Ammon's horn (tissue), 1 donor: ENCODE measurements around the gene MOCS1.

Experiments used
- DNase-seq: peaks from one replicate; pipeline ENCODE4 v3.0.0-alpha.2; 2016; ENCODE audit warnings: low spot score

MOCS1 gene

DNA sequence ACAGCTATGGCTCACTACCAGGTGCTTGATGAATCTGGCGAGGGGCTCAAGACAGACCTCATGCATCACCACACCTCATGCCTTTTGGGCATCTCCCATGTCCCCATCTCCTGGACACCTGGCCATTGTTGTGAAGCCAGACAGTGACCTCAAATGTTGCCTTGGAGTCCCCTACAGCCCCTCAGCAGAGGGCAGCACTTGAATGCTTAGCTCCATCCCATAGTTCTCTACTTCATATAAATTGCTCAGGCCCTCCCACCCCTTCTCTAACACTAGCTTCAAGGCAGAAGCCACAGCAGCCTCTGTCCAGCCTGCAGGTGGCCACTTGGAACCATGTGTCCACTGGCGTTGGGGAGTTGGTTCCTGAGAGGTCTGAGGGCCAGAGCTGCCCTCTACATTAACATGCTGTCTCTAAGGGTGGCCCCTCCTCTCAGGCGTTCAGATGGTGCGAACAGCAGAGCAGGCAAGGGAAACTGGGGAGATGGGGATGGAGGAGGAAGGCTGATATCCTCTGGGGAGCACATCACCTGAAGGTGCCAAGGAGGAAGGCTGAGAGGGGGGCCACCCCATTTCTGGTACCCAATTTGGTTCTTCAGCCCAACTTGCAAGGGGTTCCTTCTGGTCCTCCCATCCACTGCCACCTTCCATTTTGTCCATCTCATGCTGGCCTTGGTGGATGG lies 31.3 kb downstream of the MOCS1 start:
- no peak for DNase-seq

DNA sequence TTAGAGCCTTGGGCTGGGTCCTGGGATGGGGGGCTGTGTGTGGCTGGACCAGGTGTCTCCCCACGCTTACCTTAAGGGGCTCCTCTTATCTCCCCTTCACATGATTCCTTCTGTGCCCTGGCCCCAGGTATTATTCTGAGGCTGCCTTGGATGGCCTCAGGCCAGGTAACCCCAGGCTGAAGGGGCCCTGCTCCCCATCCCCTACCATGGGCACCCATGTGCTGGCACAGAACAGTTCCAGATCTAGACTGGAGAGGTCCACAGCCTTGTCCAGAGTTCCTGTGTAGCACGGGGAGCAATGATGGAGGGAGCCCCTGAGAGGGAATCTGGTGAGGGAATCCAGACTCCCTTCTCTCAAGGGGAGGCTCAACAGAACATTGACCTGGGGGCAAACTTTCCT lies 32.1 kb downstream of the MOCS1 start:
- no peak for DNase-seq

GRCh38 chr6:39901670-39902069 lies 32.6 kb downstream of the MOCS1 start:
- DNase-seq, result no peak

- no peak for DNase-seq
Measured at GRCh38 chr6:39901116-39901655, 33.1 kb downstream of the MOCS1 start.

DNA sequence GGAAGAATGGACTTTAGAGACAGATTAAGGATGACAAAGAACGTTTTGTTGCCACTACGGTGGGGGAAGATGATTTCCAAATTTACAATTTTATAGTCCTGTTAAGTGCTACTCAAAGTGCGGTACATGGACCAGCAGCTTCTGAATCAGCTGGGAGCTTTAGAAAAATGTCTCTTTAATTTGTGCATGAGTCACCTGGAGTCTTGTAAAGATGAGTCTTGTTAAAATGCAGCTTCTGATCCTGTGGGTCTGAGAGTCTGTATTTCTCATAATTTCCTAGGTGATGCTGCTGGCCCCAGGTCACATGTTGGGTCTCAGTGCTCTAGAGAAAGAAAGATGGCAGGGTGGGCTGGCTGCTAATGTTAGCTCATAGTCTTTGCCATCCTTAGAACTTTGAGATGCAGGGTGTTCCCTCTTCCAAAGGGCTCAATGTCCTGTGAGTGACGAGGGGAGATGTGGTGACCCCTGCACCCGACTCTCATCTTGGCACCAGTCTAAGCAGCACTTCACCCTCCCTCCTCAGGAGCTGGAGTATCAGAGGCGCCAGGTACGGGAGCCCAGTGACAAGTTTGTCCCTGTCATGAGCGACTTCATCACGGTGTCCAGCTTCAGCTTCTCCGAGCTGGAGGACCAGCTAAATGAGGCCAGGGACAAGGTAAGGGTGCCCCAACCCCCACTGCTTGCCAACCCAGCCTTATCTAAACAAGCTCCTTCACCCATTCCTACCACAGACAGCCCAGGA lies 34.5 kb downstream of the MOCS1 start:
- no peak for DNase-seq

- no peak for DNase-seq
Measured at GRCh38 chr6:39898625-39899024, 35.6 kb downstream of the MOCS1 start.

DNA sequence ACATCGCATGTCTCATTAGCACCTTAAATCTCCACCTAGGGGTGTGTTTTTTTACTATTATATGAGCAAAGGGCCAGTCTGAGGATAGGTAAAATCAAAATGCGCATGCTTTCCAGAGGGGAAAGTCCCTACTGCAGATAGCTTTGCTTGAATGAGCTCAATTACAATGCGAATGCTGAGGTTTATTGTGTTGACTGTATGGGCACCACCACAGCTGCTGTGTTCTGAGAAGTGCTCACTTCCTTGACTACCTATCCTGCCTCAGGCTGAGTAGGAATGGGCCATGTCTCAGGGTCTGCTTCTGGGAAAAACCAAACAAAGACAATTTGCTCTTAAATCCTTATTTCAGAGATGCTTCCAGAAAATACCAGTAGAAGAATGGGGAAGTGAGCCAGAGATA lies 36.6 kb downstream of the MOCS1 start:
- DNase-seq, result no peak

- DNase-seq, result no peak
Measured at GRCh38 chr6:39896701-39897100, 37.6 kb downstream of the MOCS1 start.

DNA sequence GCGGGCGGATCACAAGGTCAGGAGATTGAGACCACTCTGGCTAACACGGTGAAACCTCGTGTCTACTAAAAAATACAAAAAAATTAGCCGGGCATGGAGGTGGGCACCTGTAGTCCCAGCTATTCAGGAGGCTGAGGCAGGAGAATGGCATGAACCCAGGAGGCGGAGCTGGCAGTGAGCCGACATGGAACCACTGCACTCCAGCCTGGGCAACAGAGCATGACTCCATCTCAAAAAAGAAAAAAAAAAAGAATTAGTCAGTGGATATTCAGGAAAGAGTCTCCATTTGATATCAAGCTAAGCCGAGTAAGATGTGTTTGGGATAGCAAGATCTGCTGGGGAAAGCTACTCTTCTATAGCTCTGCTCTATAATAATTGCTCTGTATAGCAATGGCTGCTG lies 41.0 kb downstream of the MOCS1 start:
- DNase-seq, result no peak

- DNase-seq, result peak; percentile 83
Measured at GRCh38 chr6:39892490-39893129, 41.7 kb downstream of the MOCS1 start.

GRCh38 chr6:39891976-39892375 lies 42.3 kb downstream of the MOCS1 start:
- no peak for DNase-seq

DNA sequence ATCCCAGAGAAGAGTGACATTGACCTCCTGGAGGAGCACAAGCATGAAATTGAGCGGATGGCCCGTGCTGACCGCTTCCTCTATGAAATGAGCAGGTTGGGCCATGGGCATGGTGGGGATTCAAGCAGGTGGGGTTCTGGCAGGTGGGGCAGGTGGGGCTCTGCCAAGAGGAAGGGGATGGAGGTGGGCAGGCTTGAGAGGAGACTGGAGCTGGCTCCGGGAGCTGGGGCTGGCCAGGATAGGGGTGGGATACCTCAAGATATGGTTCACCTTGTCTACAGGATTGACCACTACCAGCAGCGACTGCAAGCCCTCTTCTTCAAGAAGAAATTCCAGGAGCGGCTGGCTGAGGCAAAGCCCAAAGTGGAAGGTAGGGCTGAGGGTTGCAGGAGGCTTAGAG lies 42.9 kb downstream of the MOCS1 start:
- DNase-seq, result no peak

DNA sequence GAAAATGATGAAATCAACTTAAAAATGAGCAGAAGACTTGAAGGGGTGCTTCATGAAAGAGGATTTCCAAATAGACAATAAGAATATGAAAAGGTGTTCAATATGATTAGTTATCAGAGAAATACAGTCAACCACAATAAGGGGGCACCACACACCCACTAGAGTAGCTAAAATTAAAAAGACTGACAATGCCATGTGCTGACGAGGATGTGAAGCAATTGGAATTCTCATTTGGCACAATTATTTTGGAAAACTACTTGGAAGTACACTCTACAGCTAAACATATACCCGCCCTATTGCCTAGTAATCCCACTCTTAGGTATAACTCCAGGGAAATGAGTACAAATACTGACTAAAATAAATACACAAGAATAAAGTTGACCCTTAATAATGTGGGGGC lies 45.0 kb downstream of the MOCS1 start:
- no peak for DNase-seq

- peak; percentile 95 for DNase-seq
Measured at GRCh38 chr6:39887692-39888450, 46.4 kb downstream of the MOCS1 start.

DNA sequence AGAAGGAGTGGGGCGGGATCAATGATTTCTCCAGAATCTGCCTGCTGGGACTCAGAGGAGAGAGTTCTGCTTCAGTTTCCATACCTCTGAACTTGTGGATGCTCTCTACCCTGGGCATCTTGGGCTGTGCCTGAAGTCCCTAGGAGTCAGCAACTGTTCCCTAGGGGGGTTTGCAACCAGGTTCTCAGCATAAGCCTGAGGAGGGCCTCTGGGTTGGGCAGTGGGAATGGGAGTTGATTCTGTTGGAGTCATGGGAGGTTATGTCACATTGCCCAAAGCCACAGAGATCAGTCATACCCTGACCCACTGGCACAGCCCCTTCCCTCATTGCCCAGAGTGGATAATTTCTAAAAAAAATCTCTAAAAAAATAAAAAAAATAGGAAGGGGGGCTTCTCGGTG lies 47.4 kb downstream of the MOCS1 start:
- no peak for DNase-seq

DNA sequence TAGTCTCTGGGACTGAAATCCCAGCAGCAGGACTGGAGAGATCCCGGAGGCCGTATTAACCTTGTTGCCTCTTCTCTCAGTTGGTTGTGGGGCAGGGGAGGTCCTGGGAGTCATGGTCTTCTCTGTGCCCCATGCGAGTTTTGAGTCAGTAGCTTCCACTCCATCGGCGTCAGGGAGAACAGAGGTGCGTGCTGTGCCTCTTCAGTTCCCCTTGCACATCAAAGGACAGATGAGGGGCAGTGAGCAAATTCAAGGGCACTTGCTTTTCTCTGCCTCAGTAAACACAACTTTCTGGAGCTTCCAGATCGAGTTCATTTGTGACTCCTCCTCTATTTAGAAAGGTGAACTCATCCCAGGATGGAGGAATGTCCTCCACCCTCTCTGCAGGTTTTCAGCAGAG lies 48.6 kb downstream of the MOCS1 start:
- no peak for DNase-seq

DNA sequence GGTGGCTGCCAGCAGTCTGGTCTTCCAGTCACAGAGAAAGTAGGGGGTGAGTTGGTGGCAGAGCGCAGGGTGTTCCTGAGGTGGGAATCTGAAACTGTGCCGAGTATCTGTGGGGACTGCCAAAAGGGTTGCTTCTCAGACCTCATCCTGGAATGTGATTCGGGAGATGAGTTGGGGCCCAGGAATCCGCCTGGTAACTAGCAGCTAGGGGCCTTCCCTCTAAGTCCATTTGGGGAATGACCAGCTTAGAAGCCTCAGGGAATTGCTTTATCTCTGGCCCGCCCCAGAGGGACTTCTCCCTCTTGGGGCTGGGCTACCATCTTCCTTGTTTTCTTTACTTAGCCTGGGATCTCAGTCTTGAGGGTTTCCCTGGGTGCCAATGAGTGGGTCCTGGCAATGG lies 49.6 kb downstream of the MOCS1 start:
- DNase-seq, result no peak

DNA sequence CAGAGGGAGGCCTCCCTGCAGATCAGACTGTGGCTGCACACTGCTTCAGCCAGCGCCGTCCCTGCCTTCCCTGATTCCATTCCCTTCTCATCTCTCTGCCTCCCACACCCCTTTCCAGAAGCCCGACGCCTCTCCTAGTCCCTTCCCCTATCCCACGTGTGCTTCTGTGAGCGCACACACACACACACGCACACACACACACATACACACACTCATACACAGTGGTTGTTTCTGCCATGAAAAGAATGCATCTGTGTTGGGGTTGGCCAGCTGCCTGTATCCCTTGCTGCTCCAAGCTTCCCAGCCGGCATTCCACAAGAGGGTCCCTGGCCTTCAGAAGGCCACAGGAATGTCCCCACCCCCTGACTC lies 51.7 kb downstream of the MOCS1 start:
- peak; percentile 62 for DNase-seq

DNA sequence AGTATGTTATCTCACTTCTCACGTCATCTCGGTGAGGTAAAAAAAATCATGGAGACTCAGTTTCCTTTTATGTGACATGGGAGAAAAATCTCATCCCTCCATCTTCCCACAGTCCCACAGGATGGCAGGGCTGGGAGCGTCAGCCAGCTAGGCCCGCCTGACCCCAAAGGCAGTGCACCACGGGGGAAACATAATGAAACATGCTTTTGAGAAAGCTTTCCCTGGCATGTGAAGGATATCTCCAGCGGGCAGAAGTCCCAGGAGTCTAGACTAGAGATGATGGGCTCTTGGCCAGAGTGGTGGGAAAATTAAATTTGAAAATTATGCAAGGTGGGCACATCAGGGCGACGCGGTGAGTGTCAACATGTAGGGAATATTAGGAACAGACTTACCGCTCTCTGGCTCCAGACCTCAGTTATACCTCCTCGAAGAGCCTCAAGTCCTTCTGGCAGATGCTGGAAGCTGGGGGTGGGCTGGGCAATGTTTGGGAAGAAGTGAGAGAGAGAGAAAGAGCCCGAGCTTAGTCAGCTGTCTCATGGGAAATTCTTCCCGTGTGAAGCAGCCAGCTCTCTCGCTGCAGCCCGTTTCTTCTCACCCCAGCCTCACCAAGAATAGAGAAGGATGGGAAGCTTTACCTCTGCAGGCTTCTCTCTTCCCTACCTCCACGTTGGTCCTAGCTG lies 52.3 kb downstream of the MOCS1 start:
- DNase-seq, result peak; percentile 20

DNA sequence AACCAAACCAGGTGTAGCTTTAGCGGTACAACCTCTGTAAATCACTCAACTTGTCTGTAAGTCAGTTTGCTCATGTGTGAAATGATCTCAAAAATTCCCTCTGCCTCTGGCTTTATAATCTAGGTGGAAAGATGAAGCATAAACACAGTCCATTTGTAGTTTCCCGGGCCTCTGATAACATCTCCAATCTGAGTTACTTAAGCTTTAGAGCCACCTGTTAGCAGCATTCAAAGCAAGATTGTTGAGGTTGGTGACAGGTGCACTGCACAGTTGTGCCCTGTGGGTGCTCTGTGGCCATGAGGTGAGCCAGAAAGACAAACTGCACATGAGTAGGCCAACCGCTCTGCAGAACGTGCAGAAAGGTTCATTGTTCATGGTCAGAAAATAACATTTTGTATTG lies 53.7 kb downstream of the MOCS1 start:
- DNase-seq, result no peak

GRCh38 chr6:39879535-39879934 lies 54.7 kb downstream of the MOCS1 start:
- DNase-seq, result no peak

DNA sequence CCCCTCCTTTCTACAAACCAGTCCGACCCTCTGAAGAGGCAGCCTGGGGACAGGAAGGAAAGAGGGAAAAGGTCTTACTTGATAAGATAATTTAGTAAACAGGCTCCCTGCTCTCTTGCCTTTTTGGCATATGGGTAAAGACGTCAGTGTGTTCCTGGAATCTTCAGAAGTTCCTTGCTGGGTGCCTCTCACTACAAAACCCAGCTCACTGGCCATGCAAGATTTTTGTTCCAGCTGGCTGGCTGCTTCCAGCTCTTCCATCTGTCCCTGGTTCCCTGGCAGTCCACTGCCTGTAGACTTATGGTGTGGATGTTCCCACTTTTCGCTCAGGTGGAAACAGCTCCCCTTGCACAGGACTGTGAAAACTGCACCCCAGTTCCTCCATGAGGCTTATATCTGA lies 57.4 kb downstream of the MOCS1 start:
- DNase-seq, result no peak
